AG09309 (cell line): ENCODE results near the gene ATP11A.

Experiments used
- DNase-seq: peaks from one replicate; pipeline ENCODE4 v3.0.0-alpha.2; 2010; ENCODE audit warnings: low read depth
- H3K4me3 ChIP-seq: 2 replicates; pipeline ENCODE4 v1.5.1; 2011; ENCODE audit warnings: mild to moderate bottlenecking, low read depth, low read length, moderate library complexity; ENCODE audit not compliant: control insufficient read depth
- CTCF ChIP-seq: IDR thresholded peaks from 2 replicates; pipeline ENCODE4 v1.5.1; 2011; ENCODE audit warnings: mild to moderate bottlenecking, low read depth, low read length, inconsistent platforms; ENCODE audit not compliant: insufficient read depth, control insufficient read depth; ENCODE audit errors: missing control alignments

Gene ATP11A

GRCh38 chr13:112849500-112849899, 159.7 kb downstream of the ATP11A start:
- no peak overlapping the region for H3K4me3 ChIP-seq
- DNase-seq = no peak
- TF ChIP-seq CTCF = no peak

- no peak for TF ChIP-seq CTCF
- no peak for DNase-seq
Measured at GRCh38 chr13:112850273-112850672, 160.4 kb downstream of the ATP11A start.

GRCh38 chr13:112851107-112852038, 161.5 kb downstream of the ATP11A start:
- no peak for TF ChIP-seq CTCF
- DNase-seq = no peak
- H3K4me3 ChIP-seq = no peak overlapping the region

More at GRCh38 chr13:112850273-112850672, 160.4 kb downstream of the ATP11A start:
- H3K4me3 ChIP-seq = no peak overlapping the region

GRCh38 chr13:112852392-112852791, 162.6 kb downstream of the ATP11A start:
- no peak for TF ChIP-seq CTCF
- no peak for DNase-seq
- no peak overlapping the region for H3K4me3 ChIP-seq

GRCh38 chr13:112852808-112853207, 163.0 kb downstream of the ATP11A start:
- no peak for TF ChIP-seq CTCF
- no peak for DNase-seq
- no peak overlapping the region for H3K4me3 ChIP-seq

GRCh38 chr13:112854321-112854720, 164.5 kb downstream of the ATP11A start:
- DNase-seq = no peak
- H3K4me3 ChIP-seq = no peak overlapping the region
- no peak for TF ChIP-seq CTCF
